Measurements from ENCODE around the gene GSDME. TPM values are rescaled to one million over a fixed set of nuclear protein-coding genes. Genes with fewer than 3 reads are reported as not detected.

Gene GSDME
- polyA plus RNA-seq, 3 donors, result 13.0 to 17.1 (median 13.6) TPM

- DNase-seq (ENCODE audit: extremely low read depth in 1 of 11, low read depth in 9 of 11, low spot score in 4 of 11), result no peak
Observed at GRCh38 chr7:24781106-24781505, 23.8 kb upstream of the GSDME start.

GRCh38 chr7:24779283-24779655 is 22.0 kb upstream of the GSDME start:
- DNase-seq (ENCODE audit: extremely low read depth in 1 of 11, low read depth in 9 of 11, low spot score in 4 of 11), result no peak

GRCh38 chr7:24778543-24779282 is 21.4 kb upstream of the GSDME start:
- no peak for DNase-seq (ENCODE audit: extremely low read depth in 1 of 11, low read depth in 9 of 11, low spot score in 4 of 11)

GRCh38 chr7:24777806-24778205 is 20.5 kb upstream of the GSDME start:
- DNase-seq (ENCODE audit: extremely low read depth in 1 of 11, low read depth in 9 of 11, low spot score in 4 of 11), result no peak

- DNase-seq (ENCODE audit: extremely low read depth in 1 of 11, low read depth in 9 of 11, low spot score in 4 of 11), result no peak
Observed at GRCh38 chr7:24773646-24774045, 16.4 kb upstream of the GSDME start.

- no peak for DNase-seq (ENCODE audit: extremely low read depth in 1 of 11, low read depth in 9 of 11, low spot score in 4 of 11)
Observed at GRCh38 chr7:24769851-24770250, 12.6 kb upstream of the GSDME start.

- no peak for DNase-seq (ENCODE audit: extremely low read depth in 1 of 11, low read depth in 9 of 11, low spot score in 4 of 11)
Observed at GRCh38 chr7:24769014-24769830, 12.0 kb upstream of the GSDME start.

- DNase-seq (ENCODE audit: extremely low read depth in 1 of 11, low read depth in 9 of 11, low spot score in 4 of 11), result no peak
Observed at GRCh38 chr7:24767878-24768569, 10.8 kb upstream of the GSDME start.

- DNase-seq (ENCODE audit: extremely low read depth in 1 of 11, low read depth in 9 of 11, low spot score in 4 of 11), result peak in 3 of 11 donors; percentile 1 to 18 (median 15)
Observed at GRCh38 chr7:24764972-24765744, 7.9 kb upstream of the GSDME start.

- DNase-seq (ENCODE audit: extremely low read depth in 1 of 11, low read depth in 9 of 11, low spot score in 4 of 11), result no peak
Observed at GRCh38 chr7:24764011-24764410, 6.7 kb upstream of the GSDME start.

- no peak for DNase-seq (ENCODE audit: extremely low read depth in 1 of 11, low read depth in 9 of 11, low spot score in 4 of 11)
Observed at GRCh38 chr7:24763303-24763901, 6.1 kb upstream of the GSDME start.

- no peak for DNase-seq (ENCODE audit: extremely low read depth in 1 of 11, low read depth in 9 of 11, low spot score in 4 of 11)
Observed at GRCh38 chr7:24762771-24763170, 5.5 kb upstream of the GSDME start.

- DNase-seq (ENCODE audit: extremely low read depth in 1 of 11, low read depth in 9 of 11, low spot score in 4 of 11), result no peak
Observed at GRCh38 chr7:24760968-24761367, 3.7 kb upstream of the GSDME start.

GRCh38 chr7:24756545-24757352 is 515 bp downstream of the GSDME start:
- peak in 10 of 11 donors; percentile 1 to 49 (median 29) for DNase-seq (ENCODE audit: extremely low read depth in 1 of 11, low read depth in 9 of 11, low spot score in 4 of 11)

- DNase-seq (ENCODE audit: extremely low read depth in 1 of 11, low read depth in 9 of 11, low spot score in 4 of 11), result no peak
Observed at GRCh38 chr7:24755541-24756407, 1.5 kb downstream of the GSDME start.

- no peak for DNase-seq (ENCODE audit: extremely low read depth in 1 of 11, low read depth in 9 of 11, low spot score in 4 of 11)
Observed at GRCh38 chr7:24754906-24755506, 2.3 kb downstream of the GSDME start.

All from renal cortex interstitium (tissue), 11 donors.